ENCODE measurements around the gene PHC1.

DNA sequence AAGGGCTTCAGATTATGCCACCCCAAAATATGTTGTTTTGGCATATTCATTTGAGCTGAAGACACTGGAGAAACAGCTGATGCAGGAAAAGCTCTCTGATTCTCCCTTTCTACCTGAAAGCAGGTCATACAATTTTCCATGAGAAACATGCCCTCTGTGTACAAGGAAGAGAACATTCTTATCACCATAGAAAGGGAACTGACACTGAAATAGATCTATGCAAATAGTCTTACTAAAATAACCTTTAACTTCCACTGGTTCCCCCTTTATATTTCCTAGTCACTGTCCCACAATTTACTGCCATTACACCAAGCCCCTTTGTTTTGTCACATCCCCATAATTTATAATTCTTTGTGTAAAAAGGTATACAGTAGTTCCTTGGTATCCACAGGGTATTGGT is 9.6 kb upstream of the PHC1 start:
- TF ChIP-seq POLR2A (IDR thresholded peaks at IDR 0.05) (no peak), CTCF (IDR thresholded peaks at IDR 0.05) (no peak), POLR2AphosphoS5 (IDR thresholded peaks at IDR 0.05) (no peak), EP300 (IDR thresholded peaks at IDR 0.05) (no peak)
